Measurements from ENCODE around the gene TBX18. TPM values are rescaled to one million over a fixed set of nuclear protein-coding genes. Genes with fewer than 3 reads are reported as not detected.

The TBX18 gene
- total RNA-seq, 1 experiment from 2014 or later = 26.8 TPM

GRCh38 chr6:84652356-84653026, 111.9 kb downstream of the TBX18 start:
- Histone ChIP-seq H3K36me3 (no peaks in the 10 kb centered on the region), H3K4me1 (peaks cover 13% of the 10 kb centered on the region), H3K27ac (peak overlapping the region; percentile 23; the same call in 1 of the 2 replicates), H3K9me3 (replicated peaks) (no peaks in the 10 kb centered on the region), H3K4me3 (no peak overlapping the region), H3K27me3 (no peaks in the 10 kb centered on the region)
- DNase-seq = peak; percentile 8 to 21

- H3K9me3 ChIP-seq (replicated peaks) = no peaks in the 10 kb centered on the region
- H3K4me3 ChIP-seq = no peak overlapping the region
- DNase-seq = no peak
- H3K27ac ChIP-seq = no peak overlapping the region
- H3K27me3 ChIP-seq = no peaks in the 10 kb centered on the region
- H3K36me3 ChIP-seq = no peaks in the 10 kb centered on the region
- H3K4me1 ChIP-seq = peaks cover 13% of the 10 kb centered on the region
Observed at GRCh38 chr6:84651583-84651982, 112.8 kb downstream of the TBX18 start.

- Histone ChIP-seq H3K4me3 (no peak overlapping the region), H3K9me3 (replicated peaks) (no peaks in the 10 kb centered on the region), H3K36me3 (no peaks in the 10 kb centered on the region), H3K4me1 (peaks cover 13% of the 10 kb centered on the region), H3K27ac (no peak overlapping the region), H3K27me3 (no peaks in the 10 kb centered on the region)
- no peak for DNase-seq
Observed at GRCh38 chr6:84648444-84648843, 116.0 kb downstream of the TBX18 start.

GRCh38 chr6:84645563-84646266, 118.7 kb downstream of the TBX18 start:
- no peaks in the 10 kb centered on the region; the same call in 1 of the 2 replicates for H3K4me1 ChIP-seq
- H3K27me3 ChIP-seq = no peaks in the 10 kb centered on the region
- no peaks in the 10 kb centered on the region for H3K36me3 ChIP-seq
- no peak for DNase-seq
- no peak overlapping the region for H3K4me3 ChIP-seq
- no peak overlapping the region for H3K27ac ChIP-seq
- H3K9me3 ChIP-seq (replicated peaks) = no peaks in the 10 kb centered on the region

- no peaks in the 10 kb centered on the region for H3K27me3 ChIP-seq
- no peak for DNase-seq
- no peaks in the 10 kb centered on the region for H3K9me3 ChIP-seq (replicated peaks)
- H3K4me1 ChIP-seq = no peaks in the 10 kb centered on the region; the same call in 1 of the 2 replicates
- no peak overlapping the region for H3K27ac ChIP-seq
- H3K4me3 ChIP-seq = no peak overlapping the region
- H3K36me3 ChIP-seq = no peaks in the 10 kb centered on the region
Observed at GRCh38 chr6:84645000-84645399, 119.4 kb downstream of the TBX18 start.

- Histone ChIP-seq H3K36me3 (no peaks in the 10 kb centered on the region), H3K4me3 (no peak overlapping the region), H3K27me3 (no peaks in the 10 kb centered on the region), H3K27ac (no peak overlapping the region), H3K9me3 (replicated peaks) (no peaks in the 10 kb centered on the region), H3K4me1 (no peaks in the 10 kb centered on the region; the same call in 1 of the 2 replicates)
- DNase-seq = no peak
Observed at GRCh38 chr6:84643778-84644177, 120.6 kb downstream of the TBX18 start.

- DNase-seq = no peak
- H3K4me3 ChIP-seq = no peak overlapping the region
- no peaks in the 10 kb centered on the region; the same call in 1 of the 2 replicates for H3K4me1 ChIP-seq
- H3K27me3 ChIP-seq = no peaks in the 10 kb centered on the region
- H3K36me3 ChIP-seq = no peaks in the 10 kb centered on the region
- H3K27ac ChIP-seq = no peak overlapping the region
- H3K9me3 ChIP-seq (replicated peaks) = no peaks in the 10 kb centered on the region
Observed at GRCh38 chr6:84641076-84641475, 123.3 kb downstream of the TBX18 start.

- Histone ChIP-seq H3K36me3 (no peaks in the 10 kb centered on the region), H3K9me3 (replicated peaks) (no peaks in the 10 kb centered on the region), H3K4me1 (peaks cover 4% of the 10 kb centered on the region; the same call in 1 of the 2 replicates), H3K4me3 (no peak overlapping the region), H3K27ac (no peak overlapping the region), H3K27me3 (no peaks in the 10 kb centered on the region)
- DNase-seq = no peak
Observed at GRCh38 chr6:84639396-84639795, 125.0 kb downstream of the TBX18 start.

GRCh38 chr6:84638286-84638685, 126.1 kb downstream of the TBX18 start:
- H3K27me3 ChIP-seq = no peaks in the 10 kb centered on the region
- H3K4me1 ChIP-seq = peaks cover 4% of the 10 kb centered on the region; the same call in 1 of the 2 replicates
- H3K9me3 ChIP-seq (replicated peaks) = no peaks in the 10 kb centered on the region
- no peak overlapping the region for H3K4me3 ChIP-seq
- no peaks in the 10 kb centered on the region for H3K36me3 ChIP-seq
- no peak for DNase-seq
- H3K27ac ChIP-seq = no peak overlapping the region
